CD8-positive, alpha-beta memory T cell (primary cell): ENCODE results near the gene GATC. TPM values are rescaled to one million over a fixed set of nuclear protein-coding genes. Genes with fewer than 3 reads are reported as not detected.
A peak's percentile ranks its signal among the peaks of the same experiment; 100 is the strongest.

Experiments
- CTCF ChIA-PET: fragments of 350-600 bp; sonication (Branson Sonifier 250); formaldehyde crosslinking; loops from one replicate; lab custom pipeline; 2021; ENCODE audit warnings: antibody characterized with exemption; lab: Charles Lee
- POLR2A ChIA-PET: fragments of 350-600 bp; sonication (Branson Sonifier 250); formaldehyde crosslinking; loops from one replicate; lab custom pipeline; 2021; ENCODE audit warnings: antibody characterized with exemption; lab: Charles Lee
- DNase-seq, 5 donors: peaks; one replicate each; pipeline versions ENCODE4 v3.0.0 to v3.0.0-alpha.2; 2020 to 2022; ENCODE audit warnings: mixed read lengths in 1 of 5
- H3K27ac ChIP-seq: one replicate; pipeline ENCODE4 v1.7.0; 2013; ENCODE audit warnings: low read depth, mild to moderate bottlenecking, low read length, moderate library complexity
- H3K27me3 ChIP-seq: 2 replicates; pipeline ENCODE4 v1.7.0; 2013; ENCODE audit warnings: low read length, mild to moderate bottlenecking; ENCODE audit not compliant: insufficient read depth, poor library complexity, severe bottlenecking
- H3K36me3 ChIP-seq: 2 replicates; pipeline ENCODE4 v1.7.0; 2013; ENCODE audit warnings: mild to moderate bottlenecking, low read length, moderate library complexity; ENCODE audit not compliant: insufficient read depth
- H3K4me1 ChIP-seq: 2 replicates; pipeline ENCODE4 v1.7.0; 2013; ENCODE audit warnings: mild to moderate bottlenecking, low read length, moderate library complexity; ENCODE audit not compliant: insufficient read depth
- H3K4me3 ChIP-seq: 2 replicates; pipeline ENCODE4 v1.7.0; 2013; ENCODE audit warnings: mild to moderate bottlenecking, low read length
- H3K9me3 ChIP-seq: 2 replicates; pipeline ENCODE4 v1.7.0; 2013; ENCODE audit warnings: mild to moderate bottlenecking, low read length
- H3K27ac Mint-ChIP-seq, 8 donors: one replicate each; pipeline ENCODE4 v1.8.0; 2020 to 2021; ENCODE audit warnings: mixed read lengths in 8 of 8, mild to moderate bottlenecking in 6 of 8, inconsistent platforms in 3 of 8, moderate library complexity in 3 of 8
- H3K27me3 Mint-ChIP-seq, 2 donors: one replicate each; pipeline ENCODE4 v1.8.0; 2020 to 2021; ENCODE audit warnings: mixed read lengths in 2 of 2, mild to moderate bottlenecking in 1 of 2, moderate library complexity in 1 of 2
- H3K36me3 Mint-ChIP-seq, 3 donors: one replicate each; pipeline ENCODE4 v1.8.0; 2020 to 2021; ENCODE audit warnings: mixed read lengths in 3 of 3, inconsistent platforms in 1 of 3, mild to moderate bottlenecking in 1 of 3
- H3K4me1 Mint-ChIP-seq, 3 donors: one replicate each; pipeline ENCODE4 v1.8.0; 2020 to 2021; ENCODE audit warnings: mixed read lengths in 3 of 3, inconsistent platforms in 1 of 3, mild to moderate bottlenecking in 1 of 3
- H3K4me3 Mint-ChIP-seq, 7 donors: one replicate each; pipeline ENCODE4 v1.8.0; 2020 to 2021; ENCODE audit warnings: mixed read lengths in 7 of 7, mild to moderate bottlenecking in 6 of 7, moderate library complexity in 4 of 7, inconsistent platforms in 2 of 7
- H3K9me3 Mint-ChIP-seq, 5 donors: one replicate each; pipeline ENCODE4 v1.8.0; 2020 to 2022; ENCODE audit warnings: mixed read lengths in 5 of 5, mild to moderate bottlenecking in 3 of 5, moderate library complexity in 2 of 5, inconsistent platforms in 1 of 5
- polyA plus RNA-seq: library from polyadenylated mRNA; unstranded; fragments of 300-500 nt; fragmentation: Illumina TruSeq; gene quantifications from one replicate; pipeline ENCODE4 v1.2.3, GENCODE V29; 2021
- total RNA-seq, 2 experiments: library from RNA; stranded (reverse); gene quantifications; one replicate each; pipeline ENCODE4 v1.2.3, GENCODE V29; 2021

The GATC gene
- total and polyA plus RNA-seq, 3 experiments from 2014 or later, result 28.6 to 30.6 (median 29.8) TPM

DNA sequence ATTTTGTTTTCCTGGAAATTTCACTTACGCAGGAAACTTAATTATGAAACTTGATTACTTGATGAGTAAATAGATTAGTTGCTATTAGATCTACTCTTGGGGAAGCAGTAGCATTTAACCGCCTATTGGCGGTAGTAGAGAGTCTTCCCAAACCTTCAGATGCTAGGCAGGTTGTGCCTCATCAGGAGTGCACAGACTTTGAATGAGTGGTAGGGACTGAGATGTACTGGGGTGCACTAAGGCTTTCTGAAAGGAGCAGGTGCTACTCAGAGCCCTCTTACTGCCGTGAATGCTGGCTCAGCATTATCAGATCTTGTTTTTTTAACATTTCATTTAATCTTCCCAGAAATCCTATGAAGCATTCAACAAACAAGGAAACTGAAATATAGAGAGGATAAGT is 7.7 kb downstream of the GATC start:
- Mint-ChIP-seq H3K36me3 (peaks cover 0 to 65% (median 8%) of the 10 kb centered on the region in 3 donors), H3K4me1 (peaks cover 0 to 8% (median 5%) of the 10 kb centered on the region in 3 donors), H3K9me3 (no peaks in the 10 kb centered on the region), H3K27ac (peak overlapping the region in 4 of 8 donors; percentile 61 to 75 (median 70)), H3K27me3 (no peaks in the 10 kb centered on the region), H3K4me3 (no peak overlapping the region)
- no peak overlapping the region for H3K27ac ChIP-seq
- ChIA-PET CTCF (interaction anchor here (1.2 to 4.8 kb wide), 2 partner anchors 15 to 41 kb away, joined by 4 to 16 read pairs; partner anchors contain the start of genes DYNLL1 and SRSF9), POLR2A (no interaction called here)
- no peak overlapping the region for H3K4me3 ChIP-seq
- H3K36me3 ChIP-seq, result peaks cover 15% of the 10 kb centered on the region
- DNase-seq, result peak in 3 of 5 donors; percentile 24 to 52 (median 26)
- H3K27me3 ChIP-seq, result no peaks in the 10 kb centered on the region
- no peaks in the 10 kb centered on the region for H3K9me3 ChIP-seq
- H3K4me1 ChIP-seq, result no peaks in the 10 kb centered on the region

DNA sequence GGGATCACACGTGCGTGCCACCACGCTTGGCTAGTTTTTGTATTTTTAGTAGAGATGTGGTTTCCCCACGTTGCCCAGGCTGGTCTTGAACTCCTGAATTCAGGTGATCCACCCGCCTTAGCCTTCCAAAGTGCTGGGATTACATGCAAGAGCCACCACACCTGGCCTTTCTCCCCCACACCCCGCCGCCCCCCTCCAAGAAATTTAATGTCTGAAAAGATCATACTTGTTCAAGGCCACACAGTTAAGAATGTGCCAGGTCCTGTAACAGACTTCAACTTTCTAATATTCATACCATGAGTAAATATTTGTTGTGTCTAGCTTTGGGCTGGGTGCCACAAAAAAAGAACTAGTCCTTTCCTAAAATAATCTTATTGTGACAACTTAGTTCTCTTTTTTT is 9.1 kb downstream of the GATC start:
- Histone ChIP-seq H3K27ac (no peak overlapping the region), H3K36me3 (peaks cover 21% of the 10 kb centered on the region), H3K27me3 (no peaks in the 10 kb centered on the region), H3K9me3 (no peaks in the 10 kb centered on the region), H3K4me1 (no peaks in the 10 kb centered on the region), H3K4me3 (no peak overlapping the region)
- ChIA-PET CTCF (interaction anchor here (2.8 kb wide), 1 partner anchor 41 kb away, joined by 10 read pairs; the partner anchor contains the start of gene DYNLL1), POLR2A (interaction anchor here (0.7 to 1.1 kb wide), 2 partner anchors 28 to 41 kb away, joined by 4 read pairs; no protein-coding TSS in a partner anchor)
- DNase-seq, result no peak
- Mint-ChIP-seq H3K36me3 (peaks cover 5 to 69% (median 11%) of the 10 kb centered on the region in 3 donors), H3K4me3 (no peak overlapping the region), H3K27ac (peak overlapping the region in 1 of 8 donors; percentile 19), H3K27me3 (no peaks in the 10 kb centered on the region), H3K4me1 (peaks cover 0 to 3% (median 0%) of the 10 kb centered on the region in 3 donors), H3K9me3 (no peaks in the 10 kb centered on the region)

DNA sequence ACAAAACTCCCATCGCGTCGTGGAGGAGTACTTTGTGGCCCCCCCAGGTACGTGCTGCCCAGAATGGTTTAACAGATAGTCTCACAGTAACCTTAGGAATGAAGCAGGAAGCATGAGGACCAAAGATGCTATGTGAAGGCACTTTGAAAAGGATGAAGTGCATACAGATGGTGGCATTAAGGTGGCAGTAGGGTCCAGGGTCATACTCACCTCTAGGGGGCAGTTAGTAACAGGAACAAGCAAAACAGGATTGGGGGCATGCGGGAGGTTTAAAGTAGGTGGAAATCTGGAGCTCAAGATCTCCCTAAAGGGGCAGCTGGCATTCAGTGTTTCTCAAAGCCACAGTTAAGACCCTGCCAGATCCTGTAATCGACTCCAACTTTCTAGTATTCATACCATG is 10.9 kb downstream of the GATC start:
- Histone ChIP-seq H3K36me3 (peaks cover 32% of the 10 kb centered on the region), H3K9me3 (no peaks in the 10 kb centered on the region), H3K4me3 (no peak overlapping the region), H3K27ac (no peak overlapping the region), H3K4me1 (no peaks in the 10 kb centered on the region), H3K27me3 (no peaks in the 10 kb centered on the region)
- CTCF ChIA-PET, result interaction anchor here (1.0 to 2.8 kb wide), 4 partner anchors 13 to 39 kb away, joined by 3 to 12 read pairs (median 6); partner anchors contain the start of genes COX6A1 and DYNLL1
- Mint-ChIP-seq H3K27ac (peak overlapping the region in 6 of 8 donors; percentile 8 to 79 (median 52)), H3K9me3 (no peaks in the 10 kb centered on the region), H3K4me1 (peaks cover 0 to 3% (median 0%) of the 10 kb centered on the region in 3 donors), H3K36me3 (peaks cover 5 to 75% (median 14%) of the 10 kb centered on the region in 3 donors), H3K27me3 (no peaks in the 10 kb centered on the region), H3K4me3 (no peak overlapping the region)
- no peak for DNase-seq
- POLR2A ChIA-PET, result interaction anchor here (0.9 kb wide), 1 partner anchor 9 kb away, joined by 3 read pairs; no protein-coding TSS in a partner anchor

DNA sequence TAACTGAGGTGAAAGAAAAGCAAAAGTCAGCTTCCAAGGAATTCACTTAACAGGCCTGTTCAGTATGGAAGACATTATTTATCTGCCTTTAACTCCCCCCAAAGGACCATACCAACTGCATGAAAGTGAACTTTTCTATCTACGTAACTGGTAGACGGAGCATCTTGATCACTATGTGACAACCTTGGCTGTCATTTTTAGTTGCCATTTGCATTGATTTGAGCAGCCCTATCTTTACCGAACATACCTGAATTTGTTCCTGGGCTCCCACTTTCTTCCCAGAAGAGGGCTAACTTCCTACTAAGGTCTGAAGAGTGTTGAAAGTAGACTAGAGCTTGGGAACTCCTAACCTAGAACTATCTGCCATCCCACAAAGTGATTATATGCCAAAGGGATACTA is 13.9 kb downstream of the GATC start:
- DNase-seq, result no peak
- Mint-ChIP-seq H3K4me3 (no peak overlapping the region), H3K27ac (peak overlapping the region in 1 of 8 donors; percentile 47), H3K27me3 (no peaks in the 10 kb centered on the region), H3K9me3 (no peaks in the 10 kb centered on the region), H3K36me3 (peaks cover 9 to 87% (median 19%) of the 10 kb centered on the region in 3 donors), H3K4me1 (peaks cover 3 to 7% (median 4%) of the 10 kb centered on the region in 3 donors)
- peaks cover 7% of the 10 kb centered on the region for H3K4me1 ChIP-seq
- no peak overlapping the region for H3K27ac ChIP-seq
- CTCF ChIA-PET, result no interaction called here
- H3K9me3 ChIP-seq, result no peaks in the 10 kb centered on the region
- no peak overlapping the region for H3K4me3 ChIP-seq
- peaks cover 60% of the 10 kb centered on the region for H3K36me3 ChIP-seq
- POLR2A ChIA-PET, result no interaction called here
- no peaks in the 10 kb centered on the region for H3K27me3 ChIP-seq

DNA sequence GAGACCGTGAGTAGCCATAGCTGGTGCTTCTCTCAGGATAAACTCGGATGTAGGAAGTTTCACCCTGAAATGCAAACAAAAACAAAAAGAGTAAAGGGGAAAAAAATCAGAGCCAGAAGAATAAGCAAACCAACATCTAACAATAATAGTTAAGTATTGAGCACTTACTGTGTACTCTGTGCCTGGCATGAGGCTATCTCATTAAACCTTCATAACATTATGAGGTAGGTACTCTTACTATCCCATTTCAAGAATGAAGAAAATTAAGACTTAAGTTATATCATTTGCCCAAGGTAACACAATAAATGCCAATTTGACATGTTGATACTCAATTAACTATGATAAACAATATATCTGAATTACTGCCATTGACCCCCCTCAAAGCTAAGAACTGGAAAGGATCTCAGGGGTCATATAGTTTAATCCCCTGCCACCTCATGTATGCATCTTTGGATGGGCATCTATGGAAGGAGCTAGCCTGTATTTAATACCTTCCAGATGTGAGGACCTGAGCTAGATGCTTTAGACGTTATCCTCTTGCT is 15.9 kb downstream of the GATC start:
- peaks cover 14 to 87% (median 15%) of the 10 kb centered on the region in 3 donors for H3K36me3 Mint-ChIP-seq
- Histone ChIP-seq H3K27me3 (no peaks in the 10 kb centered on the region), H3K36me3 (peaks cover 77% of the 10 kb centered on the region), H3K4me1 (peaks cover 23% of the 10 kb centered on the region), H3K4me3 (no peak overlapping the region), H3K9me3 (no peaks in the 10 kb centered on the region), H3K27ac (no peak overlapping the region)
- no peaks in the 10 kb centered on the region for H3K27me3 Mint-ChIP-seq
- DNase-seq, result no peak
- no peak overlapping the region for H3K4me3 Mint-ChIP-seq
- ChIA-PET CTCF (interaction anchor here (1.5 kb wide), 1 partner anchor 11 kb away, joined by 5 read pairs; no protein-coding TSS in a partner anchor), POLR2A (interaction anchor here (1.0 kb wide), 1 partner anchor 35 kb away, joined by 3 read pairs; no protein-coding TSS in a partner anchor)
- H3K27ac Mint-ChIP-seq, result peak overlapping the region in 3 of 8 donors; percentile 5 to 46 (median 12)
- H3K4me1 Mint-ChIP-seq, result peaks cover 18 to 27% (median 23%) of the 10 kb centered on the region in 3 donors
- no peaks in the 10 kb centered on the region for H3K9me3 Mint-ChIP-seq

DNA sequence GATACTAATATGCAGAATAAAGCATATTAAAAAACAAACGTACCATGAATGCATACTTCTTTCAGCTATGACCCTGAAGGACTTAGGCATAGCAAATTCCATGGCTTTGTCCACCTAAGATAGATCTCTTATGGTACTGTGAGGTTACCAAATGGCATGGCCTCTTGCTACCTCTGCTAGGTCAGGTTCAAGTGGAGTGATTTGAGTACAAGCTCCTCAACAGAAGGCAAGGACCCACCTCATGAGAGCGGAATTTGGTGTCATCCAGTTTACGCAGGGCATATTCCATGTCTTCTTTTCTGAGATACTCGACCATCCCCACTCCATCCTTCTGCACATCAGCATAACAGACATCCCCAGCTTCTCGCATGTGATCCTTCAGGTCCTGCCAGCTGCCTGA is 17.5 kb downstream of the GATC start:
- Mint-ChIP-seq H3K4me3 (no peak overlapping the region), H3K27ac (peak overlapping the region in 4 of 8 donors; percentile 17 to 73 (median 46)), H3K27me3 (peaks cover 0 to 3% of the 10 kb centered on the region in 2 donors), H3K9me3 (no peaks in the 10 kb centered on the region), H3K36me3 (peaks cover 14 to 83% (median 15%) of the 10 kb centered on the region in 3 donors), H3K4me1 (peaks cover 29 to 42% (median 36%) of the 10 kb centered on the region in 3 donors)
- Histone ChIP-seq H3K27ac (no peak overlapping the region), H3K27me3 (no peaks in the 10 kb centered on the region), H3K9me3 (no peaks in the 10 kb centered on the region), H3K4me1 (peaks cover 37% of the 10 kb centered on the region), H3K36me3 (peaks cover 73% of the 10 kb centered on the region), H3K4me3 (no peak overlapping the region)
- DNase-seq, result no peak
- ChIA-PET CTCF (interaction anchor here (1.1 to 1.5 kb wide), 4 partner anchors 12 to 96 kb away, joined by 3 to 5 read pairs (median 4); partner anchors contain the start of gene COX6A1), POLR2A (interaction anchor here (0.7 kb wide), 1 partner anchor 10 kb away, joined by 3 read pairs; no protein-coding TSS in a partner anchor)

DNA sequence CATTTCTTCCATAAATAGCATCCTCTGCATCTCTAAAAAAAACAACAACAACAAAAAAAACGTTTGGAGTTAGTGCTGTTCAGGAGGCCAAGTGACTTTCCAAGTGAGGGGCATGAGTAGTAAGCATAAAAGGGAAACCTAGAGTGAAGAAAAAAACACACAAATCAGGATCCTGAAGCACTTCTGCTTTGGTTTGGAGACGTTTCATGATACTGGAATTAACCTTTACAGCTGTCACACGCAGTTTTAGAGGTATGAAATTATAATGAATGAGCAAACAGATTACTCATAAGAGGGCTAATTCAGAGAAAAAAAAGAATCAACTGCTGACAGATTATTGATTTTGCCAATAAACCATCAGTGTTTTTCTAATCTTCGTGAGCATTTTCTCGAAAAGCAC is 19.5 kb downstream of the GATC start:
- Mint-ChIP-seq H3K9me3 (no peaks in the 10 kb centered on the region), H3K36me3 (peaks cover 11 to 65% (median 13%) of the 10 kb centered on the region in 3 donors), H3K4me3 (peak overlapping the region in 1 of 7 donors; percentile 80), H3K4me1 (peaks cover 34 to 47% (median 44%) of the 10 kb centered on the region in 3 donors), H3K27me3 (peaks cover 0 to 3% of the 10 kb centered on the region in 2 donors), H3K27ac (peak overlapping the region in 3 of 8 donors; percentile 23 to 51 (median 42))
- H3K36me3 ChIP-seq, result peaks cover 56% of the 10 kb centered on the region
- ChIA-PET POLR2A (interaction anchor here (0.8 to 1.0 kb wide), 2 partner anchors 28 to 106 kb away, joined by 3 read pairs; partner anchors contain the start of gene COX6A1), CTCF (interaction anchor here (0.7 to 1.9 kb wide), 4 partner anchors 18 to 104 kb away, joined by 3 to 5 read pairs (median 4); no protein-coding TSS in a partner anchor)
- no peak overlapping the region for H3K27ac ChIP-seq
- H3K4me1 ChIP-seq, result peaks cover 43% of the 10 kb centered on the region
- no peaks in the 10 kb centered on the region for H3K27me3 ChIP-seq
- no peak for DNase-seq
- H3K4me3 ChIP-seq, result no peak overlapping the region
- no peaks in the 10 kb centered on the region for H3K9me3 ChIP-seq
